HEK293 (cell line): ENCODE data around the gene RBBP8NL.

Experiments used
- CTCF ChIP-seq: fragments of 450-650 bp; formaldehyde crosslinking; IDR thresholded peaks from 2 replicates; pipeline ENCODE4 v1.5.1; 2016; ENCODE audit warnings: missing biosample characterization, missing genetic modification characterization
- KLF9 ChIP-seq: fragments of 450-650 bp; formaldehyde crosslinking; IDR thresholded peaks from 2 replicates; pipeline ENCODE4 v1.5.1; 2016; ENCODE audit warnings: missing biosample characterization, missing genetic modification characterization, low read depth
- REST ChIP-seq: fragments of 450-650 bp; formaldehyde crosslinking; IDR thresholded peaks from 2 replicates; pipeline ENCODE4 v1.5.1; 2016; ENCODE audit warnings: missing biosample characterization, missing genetic modification characterization
- ZBTB48 ChIP-seq: fragments of 450-650 bp; formaldehyde crosslinking; IDR thresholded peaks from 2 replicates; pipeline ENCODE4 v1.5.1; 2016; ENCODE audit warnings: missing biosample characterization, missing genetic modification characterization
- ZNF112 ChIP-seq: fragments of 450-650 bp; formaldehyde crosslinking; IDR thresholded peaks from 2 replicates; pipeline ENCODE4 v1.5.0; 2017; ENCODE audit warnings: missing biosample characterization, missing genetic modification characterization
- ZNF121 ChIP-seq: fragments of 450-650 bp; formaldehyde crosslinking; IDR thresholded peaks from 2 replicates; pipeline ENCODE4 v1.5.1; 2016; ENCODE audit warnings: missing biosample characterization, missing genetic modification characterization
- ZNF23 ChIP-seq: fragments of 450-650 bp; formaldehyde crosslinking; IDR thresholded peaks from 2 replicates; pipeline ENCODE4 v1.5.1; 2016; ENCODE audit warnings: missing biosample characterization, missing genetic modification characterization, borderline replicate concordance
- ZNF239 ChIP-seq: fragments of 450-650 bp; formaldehyde crosslinking; IDR thresholded peaks from 2 replicates; pipeline ENCODE4 v1.5.1; 2016; ENCODE audit warnings: missing biosample characterization, missing genetic modification characterization
- ZNF274 ChIP-seq, 2 experiments: fragments of 200-500 bp in 1 of 2; fragments of 450-650 bp in 1 of 2; sonication (Bioruptor generic) in 1 of 2; formaldehyde crosslinking in 1 of 2; IDR thresholded peaks; 2 replicates each; pipeline versions ENCODE4 v1.5.1 to v1.6.1; 2014 to 2016; ENCODE audit warnings: borderline replicate concordance in 1 of 2, inconsistent platforms in 1 of 2, low read length in 1 of 2, missing biosample characterization in 1 of 2, missing genetic modification characterization in 1 of 2
- ZNF302 ChIP-seq: fragments of 450-650 bp; formaldehyde crosslinking; IDR thresholded peaks from 2 replicates; pipeline ENCODE4 v1.5.1; 2016; ENCODE audit warnings: missing biosample characterization, missing genetic modification characterization, low read depth
- ZNF311 ChIP-seq: fragments of 450-650 bp; formaldehyde crosslinking; IDR thresholded peaks from 2 replicates; pipeline ENCODE4 v1.5.1; 2017; ENCODE audit warnings: missing biosample characterization, missing genetic modification characterization, borderline replicate concordance
- ZNF501 ChIP-seq: fragments of 450-650 bp; formaldehyde crosslinking; IDR thresholded peaks from 2 replicates; pipeline ENCODE4 v1.5.1; 2016; ENCODE audit warnings: missing biosample characterization, missing genetic modification characterization
- ZNF792 ChIP-seq: fragments of 450-650 bp; formaldehyde crosslinking; IDR thresholded peaks from 2 replicates; pipeline ENCODE4 v1.5.1; 2016; ENCODE audit warnings: missing biosample characterization, missing genetic modification characterization
- TF ChIP-seq, protein P1 (sequence below): fragments of 450-650 bp; formaldehyde crosslinking; IDR thresholded peaks from 2 replicates; pipeline ENCODE4 v1.5.1; 2017; ENCODE audit warnings: missing biosample characterization, mild to moderate bottlenecking, missing genetic modification characterization, moderate library complexity

- TF ChIP-seq ZNF121 (no peak), ZNF302 (tag by site-specific recombination) (no peak), ZNF239 (no peak), KLF9 (tag by site-specific recombination) (no peak), CTCF (tag by site-specific recombination) (no peak), ZNF23 (no peak), ZBTB48 (tag by site-specific recombination) (no peak), ZNF501 (tag by site-specific recombination) (no peak), ZNF274 (IDR thresholded peaks at IDR 0.05; ENCODE audit: low read length) (no peak), ZNF274 (tag by site-specific recombination; IDR thresholded peaks at IDR 0.05; ENCODE audit: borderline replicate concordance) (no peak), ZNF792 (tag by site-specific recombination) (no peak), REST (no peak), ZNF112 (no peak), ZNF311 (tag by site-specific recombination) (no peak)
- TF ChIP-seq, protein P1, sequence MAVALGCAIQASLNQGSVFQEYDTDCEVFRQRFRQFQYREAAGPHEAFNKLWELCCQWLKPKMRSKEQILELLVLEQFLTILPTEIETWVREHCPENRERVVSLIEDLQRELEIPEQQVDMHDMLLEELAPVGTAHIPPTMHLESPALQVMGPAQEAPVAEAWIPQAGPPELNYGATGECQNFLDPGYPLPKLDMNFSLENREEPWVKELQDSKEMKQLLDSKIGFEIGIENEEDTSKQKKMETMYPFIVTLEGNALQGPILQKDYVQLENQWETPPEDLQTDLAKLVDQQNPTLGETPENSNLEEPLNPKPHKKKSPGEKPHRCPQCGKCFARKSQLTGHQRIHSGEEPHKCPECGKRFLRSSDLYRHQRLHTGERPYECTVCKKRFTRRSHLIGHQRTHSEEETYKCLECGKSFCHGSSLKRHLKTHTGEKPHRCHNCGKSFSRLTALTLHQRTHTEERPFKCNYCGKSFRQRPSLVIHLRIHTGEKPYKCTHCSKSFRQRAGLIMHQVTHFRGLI (tag by site-specific recombination), result no peak
Measured at GRCh38 chr20:62461157-62461556, 33.8 kb upstream of the RBBP8NL start.
